GM15510 (cell line): Measurements from ENCODE around the gene MAP10.

Source experiments
- POLR2A ChIP-seq: IDR thresholded peaks from 3 replicates; pipeline ENCODE4 v1.6.1; 2011; ENCODE audit warnings: borderline replicate concordance; ENCODE audit not compliant: insufficient read length; ENCODE audit errors: extremely low read depth

Gene MAP10

DNA sequence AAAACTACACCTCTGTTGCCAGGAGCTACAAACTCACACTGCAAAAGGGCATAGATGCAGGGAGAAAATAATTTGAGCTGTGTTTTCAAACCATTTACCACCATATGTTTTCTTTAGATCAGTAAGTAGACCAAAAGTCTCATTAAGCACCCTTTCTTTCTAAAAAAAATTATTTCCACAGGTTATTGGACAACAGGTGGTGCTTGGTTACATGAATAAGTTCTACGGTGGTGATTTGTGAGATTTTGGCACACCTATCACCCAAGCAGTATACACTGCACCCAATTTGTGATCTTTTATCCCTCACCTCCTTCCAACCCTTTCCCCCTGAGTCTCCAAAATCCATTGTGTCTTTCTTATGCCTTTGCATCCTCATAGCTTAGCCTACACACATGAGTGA lies 21.1 kb downstream of the MAP10 start:
- no peak for TF ChIP-seq POLR2A

DNA sequence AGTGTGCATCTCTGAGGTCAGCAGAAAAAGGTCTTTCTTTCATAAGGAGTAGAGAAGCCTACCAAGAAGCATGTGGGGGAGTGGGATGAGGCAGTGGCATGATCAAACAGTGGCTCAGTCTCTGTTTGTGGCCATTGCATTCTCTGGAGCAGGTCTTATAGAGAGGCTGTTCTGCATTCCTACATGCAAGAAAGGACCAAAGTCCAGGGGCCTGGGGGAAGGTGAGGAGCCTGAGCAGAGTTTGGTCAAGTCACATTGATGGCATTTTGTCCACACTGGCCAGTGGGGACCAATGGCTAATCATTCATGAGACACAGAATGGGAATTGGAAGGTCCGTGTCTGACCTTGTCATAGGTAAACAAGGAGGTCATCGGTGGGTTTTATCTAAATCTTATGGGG lies 25.4 kb downstream of the MAP10 start:
- TF ChIP-seq POLR2A = no peak

DNA sequence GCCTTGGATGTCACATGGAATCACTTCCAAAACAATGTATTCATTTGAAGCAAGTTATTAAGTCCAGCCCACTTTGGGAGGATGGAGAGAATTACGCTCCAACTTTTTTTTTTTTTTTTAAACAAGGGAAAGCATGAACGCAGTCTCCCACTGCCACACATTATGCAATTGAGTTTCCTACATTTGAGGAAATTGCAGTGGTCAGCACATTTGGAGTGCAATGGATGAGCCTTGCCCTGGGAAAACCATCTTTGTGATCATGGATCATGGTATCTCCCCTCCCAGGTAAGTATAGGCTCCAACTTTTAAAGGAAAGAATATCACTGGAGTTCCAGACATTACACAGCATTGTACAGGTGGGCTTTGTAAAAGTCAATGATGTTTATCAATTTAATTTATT lies 26.7 kb downstream of the MAP10 start:
- no peak for TF ChIP-seq POLR2A

DNA sequence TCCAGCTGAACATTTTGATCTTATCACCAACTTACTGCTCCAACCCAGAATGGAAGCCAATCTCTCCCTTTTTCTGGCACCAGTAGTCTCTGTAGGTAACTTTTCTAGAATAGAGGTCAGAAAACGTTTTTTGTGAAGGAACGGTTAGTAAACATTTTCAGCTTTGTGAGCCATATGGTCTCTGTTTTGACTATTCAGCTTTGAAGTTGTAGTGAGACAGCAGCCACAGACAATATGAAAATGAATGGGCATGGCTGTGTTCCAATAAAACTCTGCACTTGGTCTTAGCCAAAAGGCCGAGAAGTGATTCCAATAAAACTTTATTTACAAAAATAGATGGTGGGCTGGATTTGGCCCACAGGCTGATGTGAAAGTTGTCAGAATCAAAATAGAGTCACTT lies 28.9 kb downstream of the MAP10 start:
- no peak for TF ChIP-seq POLR2A

DNA sequence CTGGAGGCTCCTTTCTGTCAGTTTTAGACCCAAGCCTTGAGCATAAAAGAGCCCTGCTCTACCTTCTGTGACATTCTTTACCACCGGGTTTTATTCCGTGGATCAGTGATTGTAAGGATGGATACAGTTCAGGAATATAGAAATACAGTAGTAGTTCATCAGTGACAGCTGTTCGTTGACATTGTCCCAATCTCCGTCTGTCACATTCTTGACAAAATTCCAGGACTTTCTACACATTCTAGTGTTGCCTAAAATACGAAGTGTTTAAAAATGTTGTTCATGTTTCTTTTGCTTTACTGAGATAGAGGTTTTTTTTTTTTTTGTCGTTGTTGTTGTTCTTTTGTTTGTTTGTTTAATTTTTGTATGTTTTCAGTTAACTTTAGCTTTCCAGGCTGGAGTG lies 29.9 kb downstream of the MAP10 start:
- no peak for TF ChIP-seq POLR2A

DNA sequence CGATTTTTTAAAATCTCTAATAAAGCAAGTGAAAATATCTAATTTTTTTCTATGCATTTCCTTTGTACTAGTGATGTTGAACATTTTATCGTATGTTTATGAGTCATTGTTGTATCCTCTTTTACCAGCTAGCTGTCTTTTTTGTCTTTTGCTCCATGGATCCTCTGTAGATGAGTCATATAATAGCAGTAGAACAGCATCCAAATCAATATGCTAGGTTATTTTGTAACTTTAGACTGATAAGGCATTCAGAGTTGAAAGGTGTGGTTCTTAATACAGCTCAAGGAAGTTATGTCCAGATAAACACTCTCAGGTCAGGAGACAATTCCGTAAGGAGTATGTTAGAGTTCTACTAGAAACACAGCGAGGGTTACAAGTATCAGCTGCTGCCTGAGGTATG lies 31.9 kb downstream of the MAP10 start:
- no peak for TF ChIP-seq POLR2A

DNA sequence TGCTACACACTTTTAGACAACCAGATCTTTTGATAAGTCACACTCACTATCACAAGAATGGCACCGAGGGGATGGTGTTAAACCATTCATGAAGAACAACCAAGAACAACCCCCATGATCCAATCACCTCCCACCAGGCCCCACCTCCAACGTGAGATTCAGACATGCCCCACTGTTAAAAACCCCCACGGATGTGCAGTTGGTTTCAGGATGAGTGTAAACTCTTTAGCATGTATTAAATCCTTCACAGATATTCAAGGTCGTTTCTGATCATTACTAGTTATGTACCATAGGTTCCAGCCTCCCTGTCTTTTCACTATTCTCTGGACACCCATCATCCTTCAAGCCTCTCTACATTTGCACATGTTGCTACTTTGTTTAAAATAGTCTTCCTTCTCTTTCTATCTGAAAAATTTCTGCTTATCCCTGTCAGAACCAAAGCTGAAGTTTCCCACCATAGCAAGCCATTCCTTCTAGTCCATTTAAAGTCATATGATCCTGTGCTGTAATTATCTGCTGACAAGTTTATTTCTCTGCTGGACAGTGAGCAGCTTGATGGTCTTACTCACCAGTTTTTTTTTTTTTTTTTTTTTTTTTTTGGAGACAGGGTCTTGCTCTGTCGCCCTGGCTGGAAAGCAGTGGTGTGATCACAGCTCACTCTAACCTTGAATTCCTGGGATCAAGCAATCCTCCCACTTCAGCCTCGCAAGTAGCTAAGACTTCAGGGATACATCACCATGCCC lies 36.8 kb downstream of the MAP10 start:
- no peak for TF ChIP-seq POLR2A

DNA sequence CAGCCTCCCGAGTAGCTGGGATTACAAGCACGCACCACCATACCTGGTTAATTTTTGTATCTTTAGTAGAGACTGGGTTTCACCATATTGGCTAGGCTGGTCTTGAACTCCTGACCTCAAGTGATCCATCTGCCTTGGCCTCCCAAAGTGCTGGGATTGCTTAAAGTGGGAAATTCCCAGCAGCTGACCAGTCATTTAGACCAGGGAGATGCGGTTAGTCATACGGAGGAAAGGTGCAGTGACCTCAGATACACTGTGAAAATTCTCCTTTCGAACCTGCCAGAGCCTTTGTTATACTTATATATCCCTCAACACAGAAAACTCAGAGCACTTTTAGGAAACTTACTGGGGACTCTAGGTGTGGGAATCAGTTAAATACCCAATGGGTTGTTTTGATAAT lies 39.6 kb downstream of the MAP10 start:
- TF ChIP-seq POLR2A = no peak

DNA sequence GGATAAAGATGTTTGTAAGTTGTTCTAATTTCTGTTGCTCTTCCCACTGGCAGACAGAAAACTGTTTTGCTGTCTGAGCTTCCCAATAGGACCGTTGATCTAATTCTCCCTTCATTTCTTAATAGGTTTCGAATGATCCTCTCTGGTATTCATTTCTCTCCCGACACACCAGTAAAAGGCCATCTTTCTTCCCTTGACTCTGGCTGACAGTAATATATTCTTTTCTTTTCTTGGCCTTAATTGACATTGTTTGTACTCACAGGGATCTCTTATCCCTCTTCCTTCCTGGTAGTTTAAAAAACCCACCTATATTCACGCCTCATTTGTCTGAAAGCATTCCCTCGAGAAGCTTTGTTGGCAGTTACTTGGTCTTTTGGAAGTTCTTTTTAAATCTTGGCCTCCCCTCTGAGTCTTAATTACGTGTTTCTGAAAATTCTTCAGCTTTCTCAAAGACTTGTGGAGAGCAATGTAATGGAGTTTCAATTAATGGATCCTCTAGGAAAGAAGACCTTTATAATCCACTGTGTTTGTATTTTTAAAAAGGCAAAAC lies 40.3 kb downstream of the MAP10 start:
- no peak for TF ChIP-seq POLR2A

DNA sequence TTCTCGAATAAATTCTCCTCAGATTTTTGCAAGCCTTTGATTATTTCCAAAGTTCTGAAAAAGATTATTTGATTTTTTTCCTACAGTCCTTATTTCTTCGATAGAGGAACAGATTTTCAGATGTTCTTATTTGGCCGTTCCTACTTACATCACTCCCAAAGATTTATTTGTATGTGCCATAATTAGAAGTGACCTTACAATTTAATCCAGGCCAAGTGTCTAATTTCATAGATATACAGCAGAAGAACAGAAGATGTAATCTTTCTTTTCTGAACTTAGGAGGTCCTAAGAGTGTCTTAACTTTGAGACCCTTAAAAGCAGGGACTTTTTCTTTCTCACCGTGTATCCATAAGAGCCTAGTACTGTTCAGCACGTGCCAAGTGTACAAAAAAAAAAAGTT lies 46.3 kb downstream of the MAP10 start:
- no peak for TF ChIP-seq POLR2A

DNA sequence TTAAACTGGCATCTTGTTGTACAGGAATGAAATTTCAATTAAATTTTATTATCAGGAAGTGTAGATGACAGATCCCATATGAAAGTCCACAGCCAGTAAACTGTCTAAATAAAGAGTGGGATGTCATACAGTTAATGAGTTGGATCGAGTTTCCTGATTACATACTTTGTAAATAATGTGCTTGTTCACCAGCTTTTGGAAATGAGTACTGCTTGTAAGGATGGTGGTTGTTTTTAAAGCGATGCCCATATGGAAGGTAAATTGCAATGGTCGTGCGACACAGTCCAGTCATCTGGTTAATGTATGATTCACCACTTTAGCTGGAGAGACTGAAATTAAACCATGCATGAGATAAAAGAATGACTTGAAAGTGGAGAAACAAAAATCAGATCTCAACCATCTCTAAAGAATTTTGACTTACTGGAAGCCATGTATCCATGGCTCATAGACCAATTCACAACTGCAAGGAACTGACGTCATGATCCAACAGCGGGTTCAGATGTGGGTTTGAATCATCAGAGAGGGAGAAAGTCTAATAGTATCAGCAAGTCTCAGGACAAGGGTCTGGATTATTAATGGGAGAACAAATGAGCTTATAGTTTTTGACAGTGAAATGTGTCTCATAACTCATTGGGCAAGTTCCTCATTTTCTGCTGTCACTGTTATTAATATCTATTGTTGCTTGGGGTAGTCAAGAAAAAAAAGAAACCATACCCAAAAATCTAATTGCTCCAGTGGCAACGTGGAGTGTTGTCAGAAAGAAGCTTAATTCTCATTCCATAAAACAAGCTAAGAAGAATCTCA lies 49.0 kb downstream of the MAP10 start:
- TF ChIP-seq POLR2A = no peak

DNA sequence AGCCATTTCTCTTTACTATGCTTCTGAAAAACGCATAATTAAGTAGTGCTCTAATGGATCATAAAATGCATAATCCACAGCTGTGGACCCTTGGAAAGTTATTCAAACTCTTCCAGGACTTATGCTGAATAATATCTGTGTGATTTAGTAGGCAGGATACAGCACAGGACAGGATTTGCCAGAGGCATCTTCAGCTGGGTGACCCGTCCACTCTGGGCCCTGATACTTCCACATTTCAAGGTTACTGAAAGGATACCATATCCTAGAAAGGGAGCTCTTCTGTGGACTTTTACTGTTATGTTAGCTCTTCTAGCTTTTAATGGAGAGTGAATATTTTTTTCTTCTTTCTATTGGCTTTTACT lies 49.6 kb downstream of the MAP10 start:
- TF ChIP-seq POLR2A = no peak

DNA sequence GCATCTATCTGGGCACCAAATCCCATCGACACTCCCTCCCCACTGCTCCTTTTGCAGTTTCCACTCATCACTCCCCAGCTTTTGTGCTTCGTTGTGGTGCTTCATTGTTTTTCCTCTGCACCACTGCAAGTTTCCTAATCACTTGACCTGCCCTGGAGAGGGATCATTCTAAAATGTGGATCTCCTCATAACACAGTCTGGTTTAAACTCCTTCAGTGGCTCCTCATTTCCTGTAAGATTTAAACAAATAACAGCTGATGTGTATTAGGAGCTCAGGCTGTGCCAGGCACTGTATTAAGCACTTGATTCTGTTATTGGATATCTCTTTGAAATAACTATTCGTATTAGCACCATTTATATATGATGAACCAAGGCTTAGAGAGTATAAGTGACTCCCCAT lies 51.3 kb downstream of the MAP10 start:
- TF ChIP-seq POLR2A = no peak
